Kidney (tissue), 14 donors: Measurements from ENCODE around the gene CEP72. TPM values are rescaled to one million over a fixed set of nuclear protein-coding genes. Genes with fewer than 3 reads are reported as not detected.

ENCODE experiments used
- DNase-seq, 5 donors: peaks; one replicate each; pipeline ENCODE4 v3.0.0-alpha.2; 2013 to 2020
- FAIRE-seq: peaks from 2 replicates; lab custom pipeline; 2012; peaks lifted over from hg19 to GRCh38; lab: Jason Lieb, UNC
- H3K27ac ChIP-seq, 2 donors: one replicate each; pipeline ENCODE4 v1.7.0; 2013; ENCODE audit warnings: low read depth in 2 of 2, low read length in 2 of 2, inconsistent platforms in 1 of 2
- H3K27me3 ChIP-seq: one replicate; pipeline ENCODE4 v1.7.1; 2013; ENCODE audit warnings: low read length, inconsistent platforms; ENCODE audit not compliant: control insufficient read depth, insufficient read depth
- H3K36me3 ChIP-seq, 3 donors: one replicate each; pipeline versions ENCODE4 v1.7.0 to v1.7.1; 2013; ENCODE audit warnings: low read length in 3 of 3, control low read depth in 1 of 3, inconsistent platforms in 1 of 3; ENCODE audit not compliant: insufficient read depth in 3 of 3, control insufficient read depth in 2 of 3
- H3K4me1 ChIP-seq, 3 donors: one replicate each; pipeline versions ENCODE4 v1.7.0 to v1.7.1; 2013; ENCODE audit warnings: low read length in 3 of 3, inconsistent platforms in 1 of 3, low read depth in 1 of 3; ENCODE audit not compliant: control insufficient read depth in 2 of 3, insufficient read depth in 2 of 3
- H3K4me3 ChIP-seq, 3 donors: one replicate each; pipeline versions ENCODE4 v1.7.0 to v1.8.1; 2013; ENCODE audit warnings: low read length in 3 of 3, control low read depth in 1 of 3, inconsistent platforms in 1 of 3
- H3K9ac ChIP-seq, 3 donors: one replicate each; pipeline versions ENCODE4 v1.7.0 to v1.7.1; 2013; ENCODE audit warnings: low read length in 3 of 3, control low read depth in 1 of 3, inconsistent platforms in 1 of 3
- H3K9me3 ChIP-seq, 3 donors: one replicate each; pipeline versions ENCODE4 v1.7.0 to v1.7.1; 2013; ENCODE audit warnings: low read length in 3 of 3, control low read depth in 1 of 3, inconsistent platforms in 1 of 3; ENCODE audit not compliant: control insufficient read depth in 2 of 3, insufficient read depth in 1 of 3
- intact Hi-C: fragments of 100-400 bp; cut with DNase I; formaldehyde crosslinking; loops from one replicate; pipeline ENCODE4 v1.11.1; 2022
- polyA plus RNA-seq: library from polyadenylated mRNA; stranded (reverse); fragments of 350-450 nt; fragmentation: Illumina TruSeq; extraction: RNeasy Lipid Tissue Mini Kit (QIAGEN cat#74804); gene quantifications from one replicate; pipeline ENCODE4 v1.2.3, GENCODE V29; 2014; ENCODE audit warnings: low read depth, low replicate concordance; ENCODE audit not compliant: insufficient read depth
- total RNA-seq: library from RNA; stranded (reverse); fragmentation: NEBNext Ultra II Directional; extraction: Animal tissue kit (Norgen Biotek cat#: 25700); gene quantifications from one replicate; pipeline ENCODE4 v1.2.1, GENCODE V29; 2021
- TF ChIP-seq, protein P1 (sequence below): IDR thresholded peaks from 3 replicates; pipeline ENCODE4 v1.5.1; 2012; ENCODE audit warnings: mild to moderate bottlenecking, moderate library complexity, borderline replicate concordance; ENCODE audit not compliant: insufficient read depth; ENCODE audit errors: extremely low read depth
- donor health status: control.
- donor health status: control.
- donor health status: control.
- donor health status: control.
- donor health status: control.
- donor health status: DM: yes; HTN: yes; CAD: no.
- donor health status: Normal renal cell carcinoma (clear cell type).

CEP72 gene
- total and polyA plus RNA-seq, 2 donors from 2014 or later: 1.1 to 7.8 TPM

DNA sequence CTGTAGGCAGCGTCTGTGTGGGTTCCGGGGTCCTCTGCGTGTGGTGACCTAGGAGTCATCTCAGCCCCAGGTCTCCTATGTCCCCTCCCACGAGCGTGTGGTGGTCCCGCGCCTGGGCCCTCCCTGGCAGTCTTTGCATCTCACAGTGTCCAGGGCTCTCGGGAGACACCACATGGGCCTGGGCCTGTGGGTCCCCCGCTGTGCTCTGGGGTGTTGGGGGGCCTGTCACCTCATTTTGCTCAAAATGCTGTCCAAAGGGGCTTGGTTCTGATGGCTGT is 27.1 kb downstream of the CEP72 start:
- no peaks in the 10 kb centered on the region for H3K27me3 ChIP-seq
- H3K36me3 ChIP-seq: peaks cover 0 to 10% (median 6%) of the 10 kb centered on the region in 3 donors
- TF ChIP-seq, protein P1, sequence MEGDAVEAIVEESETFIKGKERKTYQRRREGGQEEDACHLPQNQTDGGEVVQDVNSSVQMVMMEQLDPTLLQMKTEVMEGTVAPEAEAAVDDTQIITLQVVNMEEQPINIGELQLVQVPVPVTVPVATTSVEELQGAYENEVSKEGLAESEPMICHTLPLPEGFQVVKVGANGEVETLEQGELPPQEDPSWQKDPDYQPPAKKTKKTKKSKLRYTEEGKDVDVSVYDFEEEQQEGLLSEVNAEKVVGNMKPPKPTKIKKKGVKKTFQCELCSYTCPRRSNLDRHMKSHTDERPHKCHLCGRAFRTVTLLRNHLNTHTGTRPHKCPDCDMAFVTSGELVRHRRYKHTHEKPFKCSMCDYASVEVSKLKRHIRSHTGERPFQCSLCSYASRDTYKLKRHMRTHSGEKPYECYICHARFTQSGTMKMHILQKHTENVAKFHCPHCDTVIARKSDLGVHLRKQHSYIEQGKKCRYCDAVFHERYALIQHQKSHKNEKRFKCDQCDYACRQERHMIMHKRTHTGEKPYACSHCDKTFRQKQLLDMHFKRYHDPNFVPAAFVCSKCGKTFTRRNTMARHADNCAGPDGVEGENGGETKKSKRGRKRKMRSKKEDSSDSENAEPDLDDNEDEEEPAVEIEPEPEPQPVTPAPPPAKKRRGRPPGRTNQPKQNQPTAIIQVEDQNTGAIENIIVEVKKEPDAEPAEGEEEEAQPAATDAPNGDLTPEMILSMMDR: no peak
- H3K4me3 ChIP-seq: no peak overlapping the region
- H3K9me3 ChIP-seq: no peaks in the 10 kb centered on the region
- H3K9ac ChIP-seq: no peak overlapping the region
- no peak overlapping the region for H3K27ac ChIP-seq
- FAIRE-seq (no peak), DNase-seq (peak in 1 of 5 donors; percentile 11)
- intact Hi-C loops: no loop called here
- no peaks in the 10 kb centered on the region for H3K4me1 ChIP-seq

DNA sequence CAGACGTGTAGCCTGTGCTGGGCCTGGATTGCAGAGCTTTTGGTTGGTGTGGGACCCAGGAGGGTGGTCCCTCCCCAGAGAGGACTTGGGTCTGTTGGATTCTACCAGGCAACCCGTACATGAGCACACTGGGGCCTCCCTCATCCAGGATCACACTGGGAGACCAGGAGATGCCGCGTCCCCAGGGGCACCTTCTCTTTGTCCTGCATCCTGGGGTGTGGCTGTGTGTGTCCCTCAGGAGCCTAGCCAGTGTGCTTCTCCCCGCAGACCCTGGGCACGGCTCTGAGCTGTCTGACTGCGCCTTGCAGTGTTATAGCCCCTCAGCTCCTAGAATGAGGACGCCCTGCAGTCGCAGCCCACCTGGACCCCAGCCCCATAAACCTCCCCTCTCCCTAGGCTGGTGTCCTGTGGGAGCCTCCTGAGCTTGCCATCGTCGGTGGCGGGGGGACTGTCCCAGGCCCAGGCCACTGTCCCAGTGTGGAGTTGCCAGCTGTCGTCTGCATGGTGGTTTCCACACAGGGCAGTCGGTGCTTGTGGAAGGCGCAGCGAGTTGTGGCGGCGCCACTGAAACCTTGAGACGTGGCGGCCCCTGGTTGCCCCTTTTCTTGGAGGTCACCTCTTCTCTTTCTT is 27.6 kb downstream of the CEP72 start:
- peaks cover 0 to 9% (median 6%) of the 10 kb centered on the region in 3 donors for H3K36me3 ChIP-seq
- no peaks in the 10 kb centered on the region for H3K27me3 ChIP-seq

DNA sequence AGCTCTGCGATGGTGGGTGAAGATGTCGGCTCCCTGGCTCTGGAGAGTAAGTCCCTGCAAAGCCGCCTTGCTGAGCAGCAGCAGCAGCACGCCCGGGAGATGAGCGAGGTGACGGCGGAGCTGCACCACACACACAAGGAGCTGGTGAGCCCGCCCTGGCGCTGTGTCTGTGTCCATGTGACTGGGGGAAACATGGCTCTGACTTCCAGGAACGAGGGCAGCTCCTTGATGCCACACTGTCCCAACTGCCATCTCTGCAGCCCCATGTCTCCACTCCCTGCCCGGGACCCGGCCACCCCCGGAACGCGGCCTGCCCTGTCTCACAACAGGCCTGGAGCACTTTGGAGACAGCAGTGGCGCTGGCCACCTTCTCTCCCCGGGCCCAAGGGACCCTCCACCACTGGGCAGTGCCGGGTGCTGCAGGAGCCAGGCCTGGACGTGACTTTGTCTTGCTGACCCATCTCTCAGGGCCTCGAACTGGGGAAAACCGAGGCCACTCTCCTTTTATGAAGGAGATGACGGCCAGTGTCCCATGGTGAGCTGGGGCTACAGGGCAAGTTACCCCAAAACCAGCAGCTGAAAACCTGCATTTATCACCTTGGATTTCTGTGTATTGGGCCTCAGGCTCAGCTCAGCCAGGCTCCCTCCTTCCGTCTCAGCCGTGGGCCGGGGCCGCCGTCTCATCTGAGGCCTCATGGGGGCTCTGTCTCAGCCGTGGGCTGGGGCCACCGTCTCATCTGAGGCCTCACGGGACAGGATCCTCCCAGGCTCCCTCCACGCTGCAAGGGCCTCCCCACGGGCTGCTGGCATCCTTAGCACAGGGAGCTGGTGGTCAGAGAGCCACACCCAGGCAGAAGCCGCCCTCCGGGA is 28.6 kb downstream of the CEP72 start:
- H3K4me3 ChIP-seq: no peak overlapping the region
- H3K4me1 ChIP-seq: no peaks in the 10 kb centered on the region
- no peaks in the 10 kb centered on the region for H3K27me3 ChIP-seq
- no peak for DNase-seq
- no peak for FAIRE-seq
- no peak overlapping the region for H3K9ac ChIP-seq
- peaks cover 0 to 6% (median 3%) of the 10 kb centered on the region in 3 donors for H3K36me3 ChIP-seq
- intact Hi-C loops: no loop called here
- TF ChIP-seq, protein P1: no peak
- no peak overlapping the region for H3K27ac ChIP-seq
- no peaks in the 10 kb centered on the region for H3K9me3 ChIP-seq

More for the DNA sequence above, 27.6 kb downstream of the CEP72 start:
- H3K9ac ChIP-seq: no peak overlapping the region
- no peaks in the 10 kb centered on the region for H3K9me3 ChIP-seq
- FAIRE-seq (no peak), DNase-seq (no peak)
- no peak overlapping the region for H3K4me3 ChIP-seq
- TF ChIP-seq, protein P1: no peak
- no peaks in the 10 kb centered on the region for H3K4me1 ChIP-seq
- H3K27ac ChIP-seq: no peak overlapping the region
- intact Hi-C loops: no loop called here
